GM21825 (cell line): ENCODE results near the gene CHST11.

Experiments
- ATAC-seq: cut with Tn5 transposase; IDR thresholded peaks from one replicate; pipeline ENCODE4 v1.9.1; 2021; ENCODE audit warnings: mild to moderate bottlenecking, moderate library complexity; ENCODE audit not compliant: unreplicated experiment

Gene CHST11

GRCh38 chr12:104459368-104459909 lies 2.7 kb downstream of the CHST11 start:
- ATAC-seq = no peak

- ATAC-seq = no peak
Observed at GRCh38 chr12:104460041-104460719, 3.4 kb downstream of the CHST11 start.

DNA sequence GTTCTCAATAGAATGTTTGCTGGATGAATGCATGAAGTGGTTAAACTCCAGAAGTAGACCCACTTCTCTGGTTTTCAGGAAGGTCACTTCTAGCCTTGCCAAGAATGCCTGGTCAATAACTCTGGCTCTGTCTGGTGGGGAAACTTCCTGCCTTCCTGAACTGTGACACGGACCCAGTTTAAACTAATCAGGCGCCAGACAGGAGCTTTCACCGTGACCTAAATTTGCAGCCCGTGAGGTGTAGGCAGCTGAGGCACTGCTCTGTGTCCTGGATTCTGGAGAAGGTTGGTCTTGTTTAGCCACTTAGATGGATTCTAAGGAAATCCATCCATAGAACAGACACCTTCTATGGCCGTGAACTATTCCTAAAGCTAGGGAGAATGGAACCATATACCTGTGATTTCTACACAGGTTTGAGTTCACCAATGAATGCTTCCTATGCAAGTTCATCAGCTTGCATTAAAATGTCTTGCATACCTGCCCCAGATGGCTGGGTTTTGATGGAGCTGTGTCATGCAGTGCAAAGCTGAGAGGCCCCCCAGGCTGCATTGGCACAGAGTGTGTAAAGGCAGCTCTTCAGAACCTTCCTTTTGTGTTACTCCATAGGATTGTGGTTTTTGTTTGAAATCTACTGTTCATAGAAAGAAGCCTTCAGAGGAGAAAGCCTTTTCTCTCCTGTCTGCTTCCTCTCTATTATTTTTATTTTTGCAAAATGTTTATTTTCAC lies 4.4 kb downstream of the CHST11 start:
- no peak for ATAC-seq

- no peak for ATAC-seq
Observed at GRCh38 chr12:104462325-104462724, 5.6 kb downstream of the CHST11 start.

DNA sequence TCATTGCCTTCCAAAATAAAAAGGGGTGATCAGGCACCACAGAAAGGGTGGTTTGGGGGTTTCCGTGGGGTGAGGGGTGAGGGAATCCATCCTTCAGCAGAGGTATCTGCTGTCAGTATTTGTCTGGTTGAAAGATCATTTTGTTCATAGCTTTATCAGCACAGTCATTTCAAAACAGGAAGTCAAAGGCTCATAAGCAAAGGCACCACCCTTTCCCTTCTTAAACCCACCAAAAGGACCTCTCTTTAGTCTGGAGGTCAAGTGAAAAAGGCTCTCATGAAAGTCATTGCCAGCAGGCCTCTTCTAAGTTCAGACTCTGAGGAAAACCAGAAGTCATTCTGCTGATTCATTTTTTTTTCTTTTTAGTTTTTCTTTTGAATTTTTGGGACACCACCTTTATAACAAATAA lies 6.2 kb downstream of the CHST11 start:
- peak; percentile 56 for ATAC-seq

DNA sequence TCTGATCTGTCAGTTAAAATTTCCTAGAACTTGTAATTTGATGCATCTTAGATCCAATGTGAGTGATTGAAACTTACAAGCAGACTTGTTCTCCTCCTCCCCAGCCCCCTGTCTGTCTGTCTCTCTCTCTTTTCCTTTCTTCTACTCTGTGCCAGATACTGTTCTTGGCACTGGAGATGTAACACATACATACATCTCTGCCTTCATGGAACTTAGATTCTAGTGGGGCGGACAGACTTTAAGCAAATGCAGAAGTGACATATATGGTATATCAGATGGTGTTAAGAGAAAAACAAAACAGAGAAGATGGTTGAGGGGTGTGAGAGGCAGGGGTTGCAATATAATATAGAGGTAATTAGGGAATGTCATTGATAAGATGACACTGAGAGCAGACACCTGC lies 6.6 kb downstream of the CHST11 start:
- ATAC-seq = peak; percentile 4

DNA sequence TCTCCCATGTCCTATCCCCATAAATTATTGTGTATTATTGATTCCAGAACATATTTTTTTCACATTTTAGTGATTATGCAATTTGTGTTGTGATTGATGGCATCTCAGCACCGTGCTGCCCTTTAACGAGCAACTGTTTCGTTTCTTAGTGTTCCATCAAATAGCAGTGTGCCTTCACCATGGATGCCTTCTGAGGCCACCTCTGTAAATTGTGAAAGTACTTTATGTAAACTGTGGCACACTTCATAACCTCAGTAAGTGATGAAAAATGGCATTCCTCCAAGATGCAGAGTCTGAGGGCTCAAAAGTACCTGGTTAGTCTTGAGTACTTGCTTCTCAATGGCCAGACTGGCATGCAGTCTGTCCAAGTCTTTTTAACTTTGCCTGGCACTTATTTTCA lies 8.2 kb downstream of the CHST11 start:
- ATAC-seq = no peak

GRCh38 chr12:104466709-104467345 lies 10.1 kb downstream of the CHST11 start:
- ATAC-seq = no peak

- ATAC-seq = no peak
Observed at GRCh38 chr12:104467346-104467837, 10.6 kb downstream of the CHST11 start.

DNA sequence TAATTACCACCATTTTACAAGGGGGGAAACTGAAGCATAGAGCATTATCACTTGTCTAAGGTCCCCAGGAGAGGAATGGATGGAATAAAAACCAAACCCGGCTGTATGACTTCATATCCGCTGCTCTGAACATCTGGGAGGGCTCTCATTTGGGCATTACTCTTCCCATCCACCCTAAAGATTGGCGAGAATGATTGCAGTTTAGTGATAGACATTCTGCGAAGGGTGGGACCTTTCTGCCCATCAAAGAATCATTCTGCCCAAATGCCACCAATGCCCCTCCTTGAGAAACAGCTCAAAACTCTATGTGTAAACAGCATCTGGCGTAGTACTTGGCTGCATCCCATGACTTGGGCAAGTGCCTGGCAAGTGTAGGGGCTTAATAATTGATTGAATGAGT lies 11.6 kb downstream of the CHST11 start:
- no peak for ATAC-seq

DNA sequence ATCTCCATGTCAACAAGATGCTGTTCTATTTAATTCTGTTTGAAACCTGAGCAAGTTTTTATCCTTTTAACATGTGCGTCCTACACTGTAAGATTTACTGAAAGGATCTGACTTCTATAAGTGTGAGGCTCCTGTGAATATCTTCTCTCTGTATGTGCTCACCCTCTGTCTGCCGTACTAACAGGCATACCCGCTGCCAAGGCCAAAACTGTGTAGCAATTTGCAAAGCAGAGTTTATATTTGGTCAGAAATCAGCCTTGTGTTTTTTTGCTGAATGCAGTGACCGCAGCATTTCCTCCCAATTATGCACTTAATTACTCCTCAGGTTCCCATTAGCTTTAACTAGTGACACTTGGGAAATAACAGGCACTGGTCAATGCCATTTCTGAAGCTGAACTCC lies 12.3 kb downstream of the CHST11 start:
- no peak for ATAC-seq

GRCh38 chr12:104469523-104469922 lies 12.8 kb downstream of the CHST11 start:
- ATAC-seq = no peak

DNA sequence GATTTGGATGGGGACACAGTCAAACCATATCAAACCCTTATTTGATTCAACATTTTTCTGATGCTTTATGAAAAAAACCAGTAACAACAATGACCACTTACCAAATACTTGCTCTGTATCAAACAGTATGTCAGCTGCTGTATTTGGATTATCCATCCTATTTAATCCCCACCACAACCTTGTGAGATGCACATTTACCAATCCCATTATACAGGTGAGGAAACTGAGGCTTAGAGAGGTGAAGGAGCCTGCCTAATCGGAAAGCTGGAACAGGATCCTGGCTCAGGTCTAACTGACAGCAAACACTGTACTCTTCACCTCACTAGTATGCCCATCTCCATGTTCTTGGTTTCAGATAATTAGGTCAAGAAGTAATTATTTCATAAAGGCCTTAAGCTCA lies 13.8 kb downstream of the CHST11 start:
- no peak for ATAC-seq

DNA sequence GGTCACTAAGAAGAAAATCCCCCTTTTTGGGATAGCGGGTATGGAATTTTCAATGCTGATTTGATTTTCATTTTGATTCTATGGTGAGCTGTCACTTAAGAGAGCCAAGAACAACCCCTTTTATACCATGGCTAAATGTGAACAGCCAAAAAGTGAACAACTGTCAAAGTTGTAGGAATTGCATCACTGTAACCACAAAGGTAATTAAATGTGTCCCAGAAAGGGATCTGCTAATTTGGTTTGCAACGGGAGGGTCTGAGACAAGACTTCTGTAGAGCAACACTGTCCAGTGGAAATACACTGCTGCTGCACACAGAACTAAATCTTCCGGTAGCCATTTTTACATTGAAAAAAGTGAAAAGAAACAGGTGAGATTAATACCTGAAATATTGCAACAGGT lies 14.6 kb downstream of the CHST11 start:
- no peak for ATAC-seq

- ATAC-seq = no peak
Observed at GRCh38 chr12:104472748-104473147, 16.0 kb downstream of the CHST11 start.

DNA sequence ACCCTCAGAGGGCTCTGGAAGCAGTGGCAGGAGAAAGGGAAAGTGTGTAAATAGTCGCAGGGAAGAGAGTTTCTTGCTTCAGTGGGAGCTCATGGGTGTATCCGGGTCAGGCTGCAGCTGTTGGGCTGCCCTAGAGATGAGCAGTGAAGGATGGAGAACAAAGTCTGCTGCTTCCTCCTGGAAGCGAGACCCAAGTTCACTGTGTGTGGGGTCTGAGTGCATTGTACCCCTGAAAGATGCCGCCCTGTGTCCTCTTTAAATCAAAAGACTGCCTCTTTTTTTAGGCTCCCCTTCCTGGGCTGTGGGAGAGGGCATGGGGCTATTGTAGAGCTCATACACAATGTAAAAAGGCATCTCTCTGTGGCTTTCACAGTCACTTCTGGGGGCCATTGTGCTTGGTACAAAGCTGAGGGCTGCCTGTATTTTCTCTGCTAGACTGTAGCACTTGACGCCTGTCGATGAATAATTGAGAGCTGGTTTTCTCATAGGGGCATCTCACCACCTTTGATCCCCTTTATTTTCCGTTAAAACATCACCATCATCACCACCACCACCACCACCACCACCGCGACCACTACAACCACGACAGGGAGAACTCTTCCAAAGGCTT lies 16.7 kb downstream of the CHST11 start:
- peak; percentile 60 for ATAC-seq

- ATAC-seq = no peak
Observed at GRCh38 chr12:104475271-104475670, 18.5 kb downstream of the CHST11 start.

GRCh38 chr12:104477510-104478390 lies 21.0 kb downstream of the CHST11 start:
- no peak for ATAC-seq

GRCh38 chr12:104478396-104479122 lies 21.8 kb downstream of the CHST11 start:
- peak; percentile 78 for ATAC-seq
